Mesodermal cell (in vitro differentiated cells): Measurements from ENCODE around the gene CD70. TPM values are rescaled to one million over a fixed set of nuclear protein-coding genes. Genes with fewer than 3 reads are reported as not detected.
"Not testable (repeated sequence)": the region's sequence is repeated elsewhere in the genome, so short reads cannot be mapped to it uniquely, and the experiment has no call there.

Experiments used
- H3K27ac ChIP-seq: 2 replicates; pipeline ENCODE4 v1.7.0; 2013; ENCODE audit warnings: mild to moderate bottlenecking, low read depth, low read length, moderate library complexity; ENCODE audit not compliant: severe bottlenecking
- H3K36me3 ChIP-seq: 2 replicates; pipeline ENCODE4 v1.7.1; 2013; ENCODE audit warnings: mild to moderate bottlenecking, low read length, moderate library complexity; ENCODE audit not compliant: control insufficient read depth, insufficient read depth
- H3K4me1 ChIP-seq: one replicate; pipeline ENCODE4 v1.7.1; 2013; ENCODE audit warnings: mild to moderate bottlenecking, low read length; ENCODE audit not compliant: insufficient read depth, control insufficient read depth, poor library complexity, severe bottlenecking
- H3K4me3 ChIP-seq: 2 replicates; pipeline ENCODE4 v1.7.0; 2013; ENCODE audit warnings: low read length, control low read depth, mild to moderate bottlenecking; ENCODE audit not compliant: insufficient read depth, poor library complexity, severe bottlenecking; ENCODE audit errors: extremely low read depth
- H3K9me3 ChIP-seq: 2 replicates; pipeline ENCODE4 v1.7.1; 2013; ENCODE audit warnings: mild to moderate bottlenecking, low read length, moderate library complexity; ENCODE audit not compliant: control insufficient read depth
- WGBS, 2 experiments: methylation state at CpG; one replicate each; pipeline ENCODE4 v1.1.5; 2013; ENCODE audit warnings: missing lambda C conversion rate in 2 of 2; ENCODE audit not compliant: insufficient coverage in 2 of 2; 5-methylcytosine and 5-hydroxymethylcytosine counted together
- polyA plus RNA-seq, 2 experiments: library from polyadenylated mRNA; stranded (reverse); fragments of 50-300 nt; gene quantifications; one replicate each; pipeline ENCODE4 v1.2.3, GENCODE V29; 2013

CD70 gene, protein sequence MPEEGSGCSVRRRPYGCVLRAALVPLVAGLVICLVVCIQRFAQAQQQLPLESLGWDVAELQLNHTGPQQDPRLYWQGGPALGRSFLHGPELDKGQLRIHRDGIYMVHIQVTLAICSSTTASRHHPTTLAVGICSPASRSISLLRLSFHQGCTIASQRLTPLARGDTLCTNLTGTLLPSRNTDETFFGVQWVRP
- not detected for polyA plus RNA-seq (2013, experiment 1 of 2)
- polyA plus RNA-seq (2013, experiment 2 of 2) = not detected

DNA sequence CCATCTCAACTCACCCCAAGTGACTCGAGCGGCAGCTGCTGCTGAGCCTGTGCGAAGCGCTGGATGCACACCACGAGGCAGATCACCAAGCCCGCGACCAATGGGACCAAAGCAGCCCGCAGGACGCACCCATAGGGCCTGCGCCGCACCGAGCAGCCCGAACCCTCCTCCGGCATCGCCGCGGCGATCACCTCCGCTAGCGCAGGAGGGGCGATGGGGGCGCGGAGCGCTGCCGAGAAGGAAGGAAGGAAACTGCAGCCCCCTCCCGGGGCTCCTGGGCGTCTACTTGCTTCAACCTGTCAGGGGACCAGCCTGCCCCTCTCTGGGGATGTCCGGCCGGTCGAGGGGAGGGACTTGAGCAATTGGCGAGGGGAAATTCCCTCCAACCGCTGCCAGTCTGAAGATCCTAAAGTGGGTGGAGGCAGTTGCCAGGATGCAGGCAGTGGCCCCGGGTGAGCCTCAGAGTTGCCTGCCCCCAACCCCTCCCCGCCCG is at the start of gene CD70:
Gene CD70, minus strand, starts transcription at position 324 of the 493 bp plus-strand sequence. Its CDS starts 148 bp downstream, at position 176.
- 3 to 7% methylated on average over 26 to 30 of the region's 35 CpGs for WGBS, 2 experiments
- Histone ChIP-seq H3K9me3 (no peaks in the 10 kb centered on the region), H3K27ac (no peak within 1 kb of the TSS), H3K4me1 (peaks cover 3% of the 10 kb centered on the region), H3K36me3 (no peaks in the 10 kb centered on the region), H3K4me3 (peak within 1 kb of the TSS; percentile 5)

DNA sequence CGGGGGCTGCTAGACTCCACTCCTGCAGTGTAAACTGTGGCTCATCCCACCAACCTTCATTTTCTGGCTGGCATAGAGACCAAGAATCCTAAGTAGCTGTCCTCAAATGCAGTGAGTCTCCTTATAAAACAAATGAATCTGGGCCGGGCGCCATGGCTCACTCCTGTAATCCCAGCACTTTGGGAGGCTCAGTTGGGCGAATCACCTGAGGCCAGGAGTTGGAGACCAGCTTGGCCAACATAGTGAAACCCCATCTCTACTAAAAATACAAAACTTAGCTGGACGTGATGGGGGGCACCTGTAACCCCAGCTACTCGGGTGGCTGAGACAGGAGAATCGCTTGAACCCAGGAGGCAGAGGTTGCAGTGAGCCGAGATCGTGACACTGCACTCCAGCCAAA is 49.4 kb upstream of the CD70 start:
- not testable (repeated sequence) for H3K4me3 ChIP-seq, H3K9me3 ChIP-seq, H3K27ac ChIP-seq, H3K36me3 ChIP-seq, H3K4me1 ChIP-seq
- 82 to 88% methylated on average over 5 to 7 of the region's 9 CpGs for WGBS, 2 experiments

DNA sequence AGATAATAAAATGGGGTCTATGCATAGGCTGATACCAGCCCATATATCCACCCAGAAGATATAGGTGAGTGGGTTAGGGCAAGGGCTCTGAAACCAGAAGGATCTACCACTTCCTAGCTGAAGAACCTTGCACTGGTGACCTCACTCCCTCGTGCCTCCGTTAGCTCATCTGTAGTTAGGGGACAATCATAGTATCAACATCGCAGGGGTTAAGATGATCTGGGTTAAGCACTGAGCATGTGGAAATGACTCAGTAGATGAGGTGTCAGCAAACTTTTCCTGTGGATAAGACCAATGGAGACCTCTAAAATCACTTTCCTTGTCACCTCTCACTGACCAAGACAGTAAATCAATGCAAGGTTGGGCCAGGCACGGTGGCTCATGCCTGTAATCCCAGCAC is 48.5 kb upstream of the CD70 start:
- Histone ChIP-seq H3K4me1 (no peaks in the 10 kb centered on the region), H3K36me3 (no peaks in the 10 kb centered on the region), H3K9me3 (no peaks in the 10 kb centered on the region), H3K4me3 (no peak overlapping the region), H3K27ac (no peak overlapping the region)
- 81 to 85% methylated on average over 2 to 4 of the region's 4 CpGs for WGBS, 2 experiments

DNA sequence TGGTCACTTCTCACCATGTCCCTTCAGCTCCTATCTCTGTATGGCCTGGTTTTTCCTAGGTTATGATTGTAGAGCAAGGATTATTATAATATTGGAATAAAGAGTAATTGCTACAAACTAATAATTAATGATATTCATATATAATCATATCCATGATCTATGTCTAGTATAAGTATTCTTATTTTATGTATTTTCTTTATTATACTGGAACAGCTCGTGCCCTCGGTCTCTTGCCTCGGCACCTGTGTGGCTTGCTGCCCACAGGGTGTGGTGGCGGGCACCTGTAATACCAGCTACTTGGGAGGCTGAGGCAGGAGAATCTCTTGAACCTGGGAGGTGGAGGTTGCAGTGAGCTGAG is 42.5 kb upstream of the CD70 start:
- not testable (repeated sequence) for H3K9me3 ChIP-seq, H3K4me1 ChIP-seq, H3K36me3 ChIP-seq, H3K4me3 ChIP-seq, H3K27ac ChIP-seq
- 79% methylated on average over 4 of the region's 4 CpGs; no CpG with 5 or more reads in 1 of the 2 experiments for WGBS, 2 experiments

DNA sequence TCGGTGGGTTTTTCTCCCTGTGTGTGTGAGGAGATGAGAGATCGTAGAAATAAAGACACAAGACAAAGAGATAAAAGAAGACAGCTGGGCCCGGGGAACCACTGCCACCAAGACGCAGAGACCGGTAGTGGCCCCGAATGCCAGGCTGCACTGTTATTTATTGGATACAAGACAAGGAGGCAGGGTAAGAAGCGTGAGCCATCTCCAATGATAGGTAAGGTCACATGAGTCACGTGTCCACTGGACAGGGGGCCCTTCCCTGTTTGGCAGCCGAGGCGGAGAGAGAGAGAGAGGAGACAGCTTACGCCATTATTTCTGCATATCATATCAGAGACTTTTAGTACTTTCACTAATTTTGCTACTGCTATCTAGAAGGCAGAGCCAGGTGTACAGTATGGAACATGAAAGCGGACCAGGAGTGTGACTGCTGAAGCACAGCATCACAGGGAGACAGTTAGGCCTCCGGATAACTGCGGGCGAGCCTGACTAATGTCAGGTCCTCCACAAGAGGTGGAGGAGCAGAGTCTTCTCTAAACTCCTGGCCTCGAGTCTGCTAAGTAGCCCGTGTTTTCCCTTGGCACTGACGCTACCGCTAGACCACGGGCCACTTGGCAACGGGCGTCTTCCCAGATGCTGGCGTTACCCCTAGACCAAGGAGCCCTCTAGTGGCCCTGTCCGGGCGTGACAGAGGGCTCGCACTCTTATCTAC is 42.0 kb upstream of the CD70 start:
- WGBS, 2 experiments = 54 to 55% methylated on average over 17 to 20 of the region's 26 CpGs
- H3K27ac ChIP-seq, H3K4me3 ChIP-seq, H3K36me3 ChIP-seq, H3K9me3 ChIP-seq, H3K4me1 ChIP-seq: not testable (repeated sequence)

DNA sequence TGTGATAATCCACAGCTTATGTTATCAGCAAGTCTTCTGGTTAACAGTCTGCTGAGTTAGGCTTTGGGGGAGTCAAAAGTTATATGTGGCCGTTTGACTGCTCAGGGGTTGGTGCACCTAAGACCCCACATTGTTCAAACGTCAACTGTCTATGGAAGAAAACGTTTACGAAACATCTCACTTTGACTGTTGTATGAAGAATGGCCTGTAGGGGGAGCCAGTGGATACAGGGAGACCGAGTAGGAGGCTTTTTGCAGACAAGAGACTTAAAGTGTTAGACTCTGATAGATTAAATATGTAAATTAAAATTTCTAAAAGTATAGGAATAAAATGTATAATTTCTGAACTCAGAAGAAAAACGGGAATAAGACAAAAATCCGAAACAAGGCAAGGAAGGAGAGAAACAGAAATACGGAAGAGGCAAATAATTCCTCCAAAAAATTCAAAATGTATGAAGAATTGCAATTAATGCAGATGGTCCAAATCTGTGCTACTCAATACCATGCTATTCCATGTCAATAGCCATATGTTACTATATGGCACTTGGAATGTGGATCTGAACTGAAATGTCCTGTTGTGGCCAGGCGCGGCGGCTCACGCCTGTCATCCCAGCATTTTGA is 41.2 kb upstream of the CD70 start:
- whole genome bisulfite sequencing, 2 experiments = 43 to 52% methylated on average over 8 to 11 of the region's 12 CpGs
- no peak overlapping the region for H3K4me3 ChIP-seq
- H3K4me1 ChIP-seq = no peaks in the 10 kb centered on the region
- H3K27ac ChIP-seq = no peak overlapping the region
- peaks cover 5% of the 10 kb centered on the region for H3K9me3 ChIP-seq
- H3K36me3 ChIP-seq = no peaks in the 10 kb centered on the region

DNA sequence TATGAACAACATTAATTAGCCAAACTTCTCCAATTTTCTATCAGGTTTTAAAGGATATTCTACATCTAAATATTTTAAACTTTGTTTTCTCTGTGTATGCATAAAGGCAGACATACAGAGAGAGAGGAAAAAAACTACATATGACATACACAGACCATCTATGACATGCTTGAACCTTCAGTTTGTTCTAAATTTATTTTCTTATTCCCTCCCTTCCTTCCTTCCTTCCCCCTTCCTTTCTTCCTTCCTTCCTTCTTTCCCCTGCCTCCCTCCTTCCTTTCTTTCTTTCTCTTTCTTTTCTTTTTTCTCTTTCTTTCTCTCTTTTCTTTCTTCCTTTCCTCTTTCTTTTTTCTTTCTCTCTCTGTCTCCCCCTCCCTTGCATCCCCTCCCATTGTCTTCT is 35.8 kb upstream of the CD70 start:
- Histone ChIP-seq H3K4me1 (no peaks in the 10 kb centered on the region), H3K4me3 (no peak overlapping the region), H3K36me3 (no peaks in the 10 kb centered on the region), H3K9me3 (peaks cover 23% of the 10 kb centered on the region), H3K27ac (no peak overlapping the region)

DNA sequence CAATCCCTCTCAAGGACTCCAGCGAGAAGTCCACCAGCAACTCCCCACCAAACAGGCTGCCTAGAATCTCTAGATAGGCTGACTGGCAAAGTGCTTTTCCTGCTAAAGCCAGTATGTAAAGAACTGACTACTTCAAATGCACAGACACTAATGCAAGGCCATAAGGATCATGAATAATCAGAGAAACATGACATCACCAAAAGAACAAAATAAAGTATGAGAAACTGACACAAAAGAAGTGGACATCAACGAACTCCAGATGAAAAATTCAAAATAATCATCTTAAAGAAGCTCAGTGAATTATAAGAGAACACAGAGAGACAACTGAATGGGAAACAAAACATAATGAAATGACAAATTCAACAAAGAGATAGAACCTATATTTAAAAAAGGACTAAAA is 26.4 kb upstream of the CD70 start:
- Histone ChIP-seq H3K27ac (no peak overlapping the region), H3K36me3 (no peaks in the 10 kb centered on the region), H3K4me1 (no peaks in the 10 kb centered on the region), H3K9me3 (peaks cover 5% of the 10 kb centered on the region), H3K4me3 (no peak overlapping the region)
- 70 to 100% methylated on average over 1 of the region's 2 CpGs for WGBS, 2 experiments

DNA sequence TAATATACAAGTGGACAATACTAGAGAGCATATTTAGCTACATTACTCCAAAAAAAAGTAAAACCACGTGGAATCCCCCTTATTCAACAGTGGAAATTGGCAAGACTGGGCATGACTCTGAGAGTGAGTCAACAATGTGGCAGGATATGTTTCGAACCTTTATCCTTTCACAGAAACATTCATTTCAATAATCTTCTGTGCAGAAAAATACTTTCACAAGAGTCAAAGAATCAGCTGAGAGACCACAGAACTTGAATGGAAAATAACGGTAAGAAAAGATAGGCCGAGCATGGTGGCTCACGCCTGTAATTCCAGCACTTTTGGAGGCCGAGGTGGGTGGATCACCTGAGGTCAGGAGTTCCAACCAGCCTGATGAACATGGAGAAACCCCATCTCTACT is 25.1 kb upstream of the CD70 start:
- no peaks in the 10 kb centered on the region for H3K36me3 ChIP-seq
- no peaks in the 10 kb centered on the region for H3K4me1 ChIP-seq
- 81 to 87% methylated on average over 5 to 6 of the region's 6 CpGs for WGBS, 2 experiments
- H3K4me3 ChIP-seq = no peak overlapping the region
- H3K9me3 ChIP-seq = no peaks in the 10 kb centered on the region
- no peak overlapping the region for H3K27ac ChIP-seq

DNA sequence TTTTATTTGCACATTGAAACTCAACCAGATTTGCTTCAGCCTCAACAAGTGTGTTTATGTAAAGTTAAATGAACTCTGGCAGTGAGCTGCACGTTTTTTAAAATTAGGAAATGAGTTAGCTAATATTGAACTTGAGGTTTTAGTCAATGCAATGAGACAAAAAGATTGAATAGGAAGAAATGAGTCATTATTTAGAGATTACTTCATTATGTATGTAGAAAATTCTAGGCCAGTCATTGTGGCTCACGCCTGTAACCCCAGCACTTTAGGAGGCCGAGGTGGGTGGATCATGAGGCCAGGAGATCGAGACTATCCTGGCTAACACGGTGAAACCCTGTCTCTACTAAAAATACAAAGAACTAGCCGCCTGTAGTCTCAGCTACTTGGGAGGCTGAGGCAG is 22.8 kb upstream of the CD70 start:
- no peaks in the 10 kb centered on the region for H3K4me1 ChIP-seq
- WGBS, 2 experiments = 82 to 87% methylated on average over 4 to 5 of the region's 6 CpGs
- peaks cover 3% of the 10 kb centered on the region for H3K9me3 ChIP-seq
- no peak overlapping the region for H3K4me3 ChIP-seq
- no peak overlapping the region for H3K27ac ChIP-seq
- no peaks in the 10 kb centered on the region for H3K36me3 ChIP-seq
